Mucosa of descending colon (tissue), 3 donors: ENCODE results near the gene CKAP2L. TPM values are rescaled to one million over a fixed set of nuclear protein-coding genes. Genes with fewer than 3 reads are reported as not detected.
A peak's percentile ranks its signal among the peaks of the same experiment; 100 is the strongest.

ENCODE experiments used
- ATAC-seq: fragments of 200-7000 bp; cut with Tn5 transposase; one replicate; pipeline ENCODE4 v1.9.1; 2020; ENCODE audit warnings: mild to moderate bottlenecking, moderate library complexity
- DNase-seq, 3 donors: peaks; one replicate each; pipeline ENCODE4 v3.0.0-alpha.2; 2020
- H3K36me3 ChIP-seq: fragments of 200-600 bp; one replicate; pipeline ENCODE4 v1.8.0; 2021; ENCODE audit warnings: low read depth, mild to moderate bottlenecking
- H3K4me1 ChIP-seq: fragments of 200-600 bp; one replicate; pipeline ENCODE4 v1.8.0; 2021; ENCODE audit warnings: low read depth, mild to moderate bottlenecking
- H3K4me3 ChIP-seq: fragments of 200-600 bp; one replicate; pipeline ENCODE4 v1.8.0; 2021; ENCODE audit warnings: mild to moderate bottlenecking
- H3K9me3 ChIP-seq: fragments of 200-600 bp; one replicate; pipeline ENCODE4 v1.8.0; 2021; ENCODE audit warnings: mild to moderate bottlenecking
- CTCF ChIP-seq: fragments of 200-600 bp; IDR thresholded peaks from one replicate; pipeline ENCODE4 v1.8.0; 2022; ENCODE audit warnings: antibody characterized with exemption, mild to moderate bottlenecking
- intact Hi-C, 2 donors: fragments of 100-400 bp; cut with DNase I in 1 of 2; cut with micrococcal nuclease in 1 of 2; formaldehyde crosslinking; loops; one replicate each; pipeline versions ENCODE4 v1.11.0 to v1.11.1; 2022; cut with DNase I, micrococcal nuclease
- total RNA-seq, 3 donors: library from RNA; stranded (reverse); fragmentation: NEBNext Ultra II Directional in 2 of 3; extraction: Animal tissue kit (Norgen Biotek cat#: 25700) in 2 of 3; gene quantifications; one replicate each; pipeline versions ENCODE4 v1.2.1 to v1.2.4, GENCODE V29; 2021 to 2023
- donor health status: DM: no; HTN: no; CAD: no; lungs with moderate emphysema.
- donor health status: DM: no; HTN: no; CAD: no.
- donor health status: DM: no; HTN: yes; CAD: no.

Gene CKAP2L
- total RNA-seq, 3 donors from 2014 or later = 1.2 to 9.5 (median 2.8) TPM

GRCh38 chr2:112733871-112734270 is 30.5 kb downstream of the CKAP2L start:
- no peak overlapping the region for H3K4me3 ChIP-seq
- no peaks in the 10 kb centered on the region for H3K9me3 ChIP-seq
- intact Hi-C loops = no loop called here
- H3K4me1 ChIP-seq = peaks cover 5% of the 10 kb centered on the region
- TF ChIP-seq CTCF = no peak
- no peaks in the 10 kb centered on the region for H3K36me3 ChIP-seq
- DNase-seq = peak in 1 of 3 donors; percentile 26
- peak; percentile 72 for ATAC-seq

GRCh38 chr2:112733456-112733855 is 31.0 kb downstream of the CKAP2L start:
- no peaks in the 10 kb centered on the region for H3K9me3 ChIP-seq
- intact Hi-C loops = no loop called here
- no peak for TF ChIP-seq CTCF
- no peak for ATAC-seq
- H3K4me1 ChIP-seq = peaks cover 5% of the 10 kb centered on the region
- no peak overlapping the region for H3K4me3 ChIP-seq
- no peak for DNase-seq
- H3K36me3 ChIP-seq = no peaks in the 10 kb centered on the region

- intact Hi-C loops = no loop called here
- peaks cover 5% of the 10 kb centered on the region for H3K4me1 ChIP-seq
- TF ChIP-seq CTCF = no peak
- H3K36me3 ChIP-seq = no peaks in the 10 kb centered on the region
- H3K4me3 ChIP-seq = no peak overlapping the region
- ATAC-seq (no peak), DNase-seq (no peak)
- H3K9me3 ChIP-seq = no peaks in the 10 kb centered on the region
These were observed 32.9 kb downstream of the CKAP2L start for GRCh38 chr2:112731479-112731878.

- Histone ChIP-seq H3K9me3 (no peaks in the 10 kb centered on the region), H3K4me3 (no peak overlapping the region), H3K4me1 (peaks cover 5% of the 10 kb centered on the region), H3K36me3 (no peaks in the 10 kb centered on the region)
- ATAC-seq = no peak
- intact Hi-C loops = no loop called here
- no peak for TF ChIP-seq CTCF
- DNase-seq = no peak
These were observed 33.6 kb downstream of the CKAP2L start for GRCh38 chr2:112730791-112731190.

- no peaks in the 10 kb centered on the region for H3K9me3 ChIP-seq
- intact Hi-C loops = no loop called here
- H3K4me3 ChIP-seq = no peak overlapping the region
- no peak for DNase-seq
- H3K36me3 ChIP-seq = no peaks in the 10 kb centered on the region
- H3K4me1 ChIP-seq = peaks cover 5% of the 10 kb centered on the region
- no peak for ATAC-seq
- TF ChIP-seq CTCF = no peak
These were observed 34.2 kb downstream of the CKAP2L start for GRCh38 chr2:112730216-112730615.
